Coronary artery (tissue), 2 donors: ENCODE measurements around the gene RIPPLY3.

Experiments
- DNase-seq: peaks from one replicate; pipeline ENCODE4 v3.0.0-alpha.2; 2017; ENCODE audit warnings: low spot score
- H3K27ac ChIP-seq, 2 donors: fragments of 200-600 bp; sonication (generic); one replicate each; pipeline ENCODE4 v1.5.1; 2016 to 2019
- H3K4me3 ChIP-seq: fragments of 200-600 bp; sonication (generic); 2 replicates; pipeline ENCODE4 v1.5.1; 2016; ENCODE audit warnings: mild to moderate bottlenecking, moderate library complexity
- TF ChIP-seq, protein P1 (sequence below): fragments of 200-600 bp; sonication (generic); IDR thresholded peaks from one replicate; pipeline ENCODE4 v1.5.1; 2019; ENCODE audit warnings: antibody characterized with exemption

Gene RIPPLY3

DNA sequence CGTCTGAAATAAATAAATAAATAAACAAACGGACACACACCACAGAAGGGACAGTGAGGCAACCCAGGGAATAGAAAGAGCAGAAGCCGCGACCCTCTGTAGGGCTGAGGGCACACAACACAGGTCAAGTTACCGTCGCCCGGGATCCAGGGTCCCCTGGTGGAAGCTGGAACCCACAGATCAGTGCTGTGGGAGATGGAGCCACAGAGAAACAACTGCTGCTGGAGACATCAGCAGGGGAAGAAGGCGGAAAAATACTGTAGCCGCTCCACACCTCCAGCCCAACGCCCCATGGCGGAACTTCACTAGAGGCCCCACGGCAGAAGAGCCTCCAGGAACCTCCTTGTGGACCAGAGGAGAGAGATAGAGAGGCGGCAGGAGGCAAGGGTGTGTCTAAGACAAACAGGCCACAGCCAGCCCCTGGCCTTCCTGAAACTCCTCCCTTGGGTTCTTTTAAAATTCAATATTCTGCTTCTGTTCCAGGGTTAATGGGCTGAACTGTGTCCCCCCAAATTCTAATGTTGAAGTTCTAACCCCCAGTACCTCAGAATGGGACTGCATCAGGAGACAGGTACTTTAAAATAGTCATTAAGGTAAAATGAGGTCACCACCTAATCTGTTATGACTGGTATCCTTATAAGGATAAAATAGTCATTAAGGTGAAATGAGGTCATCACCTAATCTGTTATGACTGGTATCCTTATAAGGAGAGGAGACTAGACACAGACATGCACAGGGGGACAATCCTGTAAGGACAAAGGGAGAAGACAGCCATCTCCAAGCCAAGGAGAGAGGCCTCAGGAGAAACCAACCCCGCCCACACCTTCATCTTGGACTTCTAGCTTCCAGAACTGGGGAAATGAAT is 32.3 kb upstream of the RIPPLY3 start:
- TF ChIP-seq, protein P1, sequence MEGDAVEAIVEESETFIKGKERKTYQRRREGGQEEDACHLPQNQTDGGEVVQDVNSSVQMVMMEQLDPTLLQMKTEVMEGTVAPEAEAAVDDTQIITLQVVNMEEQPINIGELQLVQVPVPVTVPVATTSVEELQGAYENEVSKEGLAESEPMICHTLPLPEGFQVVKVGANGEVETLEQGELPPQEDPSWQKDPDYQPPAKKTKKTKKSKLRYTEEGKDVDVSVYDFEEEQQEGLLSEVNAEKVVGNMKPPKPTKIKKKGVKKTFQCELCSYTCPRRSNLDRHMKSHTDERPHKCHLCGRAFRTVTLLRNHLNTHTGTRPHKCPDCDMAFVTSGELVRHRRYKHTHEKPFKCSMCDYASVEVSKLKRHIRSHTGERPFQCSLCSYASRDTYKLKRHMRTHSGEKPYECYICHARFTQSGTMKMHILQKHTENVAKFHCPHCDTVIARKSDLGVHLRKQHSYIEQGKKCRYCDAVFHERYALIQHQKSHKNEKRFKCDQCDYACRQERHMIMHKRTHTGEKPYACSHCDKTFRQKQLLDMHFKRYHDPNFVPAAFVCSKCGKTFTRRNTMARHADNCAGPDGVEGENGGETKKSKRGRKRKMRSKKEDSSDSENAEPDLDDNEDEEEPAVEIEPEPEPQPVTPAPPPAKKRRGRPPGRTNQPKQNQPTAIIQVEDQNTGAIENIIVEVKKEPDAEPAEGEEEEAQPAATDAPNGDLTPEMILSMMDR: no peak
- no peak overlapping the region for H3K4me3 ChIP-seq
- no peak for DNase-seq
- H3K27ac ChIP-seq: no peak overlapping the region

DNA sequence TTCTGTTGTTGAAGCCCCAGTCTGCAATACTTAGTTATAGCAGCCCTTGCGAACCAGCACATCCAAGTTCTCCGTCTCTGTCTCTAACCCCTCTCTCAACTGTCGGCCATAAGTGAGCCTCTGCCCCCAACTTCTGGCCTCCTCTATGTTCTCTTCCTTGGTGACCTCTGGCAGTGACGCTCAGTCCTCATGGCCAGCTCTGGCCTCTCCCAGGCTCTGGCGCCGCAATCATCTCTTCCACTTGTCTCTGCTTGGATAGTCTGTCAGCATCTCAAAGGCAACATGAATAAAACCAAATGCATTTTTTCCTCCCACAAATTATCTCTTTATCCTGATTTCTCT is 31.7 kb upstream of the RIPPLY3 start:
- H3K4me3 ChIP-seq: no peak overlapping the region
- H3K27ac ChIP-seq: no peak overlapping the region
- TF ChIP-seq, protein P1: no peak
- no peak for DNase-seq

DNA sequence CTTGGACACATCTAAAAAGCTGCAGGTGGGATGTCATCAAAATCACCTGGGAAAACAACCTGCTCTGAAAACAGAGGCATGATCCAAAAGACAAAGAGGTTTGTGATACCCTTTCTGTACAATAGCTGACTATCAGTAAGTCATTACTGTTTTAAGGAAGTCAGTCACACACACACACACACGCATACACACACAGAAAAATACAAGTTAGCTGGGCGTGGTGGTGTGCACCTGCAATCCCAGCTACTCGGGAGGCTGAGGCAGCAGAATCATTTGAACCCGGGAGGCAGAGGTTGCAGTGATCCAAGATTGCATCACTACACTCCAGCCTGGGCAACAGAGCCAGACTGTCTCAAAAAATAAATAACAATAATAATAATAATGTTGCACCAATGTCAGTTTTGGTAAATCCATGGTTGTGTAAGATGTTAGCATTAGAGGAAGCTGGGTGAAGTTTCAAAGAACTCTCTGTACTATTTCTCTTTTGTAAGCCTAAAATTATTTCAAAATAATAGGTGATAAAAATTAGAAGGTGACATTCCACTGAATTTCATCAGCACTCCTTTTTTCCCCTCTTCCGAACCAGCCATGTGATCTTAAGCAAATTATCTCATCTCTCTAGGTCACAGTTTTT is 30.2 kb upstream of the RIPPLY3 start:
- H3K27ac ChIP-seq: no peak overlapping the region
- no peak overlapping the region for H3K4me3 ChIP-seq
- TF ChIP-seq, protein P1: no peak
- DNase-seq: no peak

DNA sequence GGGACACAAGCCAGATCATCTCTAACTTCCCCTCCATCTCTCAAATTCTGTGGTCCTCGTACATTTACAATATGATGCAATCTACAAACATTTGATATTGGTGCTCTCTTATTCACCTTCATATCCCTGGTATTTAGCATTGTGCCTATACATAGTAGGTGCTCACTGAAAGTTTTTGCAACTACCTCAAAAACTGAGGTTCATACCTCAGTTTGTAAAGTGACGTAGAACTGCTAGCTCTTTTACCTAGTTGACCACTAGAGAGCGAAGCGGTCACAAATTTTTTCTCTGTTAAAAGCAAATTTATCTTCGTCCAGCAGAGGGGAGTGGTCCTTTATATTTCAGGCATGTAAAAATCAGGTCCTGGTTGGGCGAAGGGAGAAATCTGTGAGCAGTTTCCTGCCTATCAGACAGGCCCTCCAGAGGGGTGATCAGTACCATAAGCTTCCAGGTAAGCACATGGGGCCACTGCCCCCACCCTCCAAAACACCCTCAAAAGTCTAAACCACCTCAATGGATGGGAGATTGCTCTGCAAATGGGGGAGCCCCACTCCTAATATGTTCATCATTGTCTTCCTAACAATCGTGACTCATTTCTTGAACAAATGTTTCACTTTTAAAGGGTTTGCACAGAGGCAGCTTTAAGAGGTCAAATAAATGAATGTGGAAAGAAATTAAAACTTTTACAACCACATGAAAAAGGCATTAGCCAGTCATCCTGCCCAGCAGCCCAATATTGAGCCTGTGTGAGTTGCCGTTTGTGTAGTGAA is 29.4 kb upstream of the RIPPLY3 start:
- peak overlapping the region; percentile 11 for H3K4me3 ChIP-seq
- H3K27ac ChIP-seq: no peak overlapping the region
- no peak for DNase-seq
- TF ChIP-seq, protein P1: peak; percentile 30

DNA sequence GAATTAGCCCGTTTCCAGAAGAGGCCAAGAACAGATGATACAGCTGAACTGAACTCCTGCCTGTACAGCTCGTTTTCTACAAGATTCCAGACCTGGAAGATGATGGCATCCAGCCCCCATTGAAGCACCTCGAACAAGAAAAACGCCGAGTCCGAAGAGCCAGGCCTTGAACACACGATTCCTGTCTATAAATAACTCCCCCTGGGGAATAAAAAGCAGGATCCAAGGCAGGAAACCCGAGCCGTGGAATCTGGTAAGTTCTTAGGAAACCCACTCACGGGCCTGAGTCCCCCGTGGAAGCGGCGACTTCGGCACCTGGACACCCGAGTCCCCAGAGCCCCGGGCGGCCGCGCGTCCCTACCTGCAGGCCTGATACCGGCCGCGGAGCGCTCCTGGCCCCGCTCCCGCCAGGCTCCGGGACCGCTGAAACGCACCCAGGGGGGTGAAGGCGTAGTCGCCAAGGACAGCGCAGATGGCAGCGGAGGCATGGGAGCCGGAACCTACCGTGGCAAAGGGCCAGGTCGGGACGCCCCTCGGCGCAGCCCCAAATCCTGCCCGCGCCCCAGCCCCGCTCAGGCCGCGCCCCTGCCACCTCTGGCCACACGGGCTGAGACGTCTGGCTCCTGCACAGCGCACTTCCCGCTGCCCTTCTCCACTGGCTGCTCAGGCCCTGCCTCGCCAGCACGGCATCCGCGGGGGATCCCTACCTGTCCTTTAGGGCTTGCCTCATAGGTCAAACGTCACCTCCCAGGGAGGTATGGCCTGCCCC is 26.0 kb upstream of the RIPPLY3 start:
- peak overlapping the region; percentile 31 to 51 for H3K27ac ChIP-seq
- DNase-seq: no peak
- H3K4me3 ChIP-seq: peak overlapping the region; percentile 77
- TF ChIP-seq, protein P1: no peak

DNA sequence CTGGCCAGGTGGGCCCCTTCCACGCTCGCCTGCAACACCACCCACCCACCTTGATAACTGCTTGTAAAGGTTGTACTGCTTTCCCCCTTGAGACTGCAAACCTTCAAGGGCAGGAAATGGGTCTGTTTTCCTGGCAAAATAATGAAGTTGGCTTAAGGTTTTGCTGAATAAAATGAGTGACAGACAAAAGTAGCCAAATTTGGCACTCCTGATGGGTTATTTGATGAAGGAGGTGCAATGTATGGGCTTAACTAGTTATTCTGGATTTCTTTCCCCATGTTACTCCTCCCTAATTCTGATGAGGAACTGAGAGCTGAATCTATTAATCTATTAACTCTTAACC is 25.5 kb upstream of the RIPPLY3 start:
- TF ChIP-seq, protein P1: no peak
- peak overlapping the region; percentile 77 for H3K4me3 ChIP-seq
- no peak for DNase-seq
- peak overlapping the region in 1 of 2 donors; percentile 51 for H3K27ac ChIP-seq
